Neural progenitor cell (in vitro differentiated cells): Measurements from ENCODE around the gene COP1.

ENCODE experiments used
- CTCF ChIP-seq: fragments of 200-600 bp; sonication (generic); IDR thresholded peaks from 2 replicates; pipeline ENCODE4 v1.5.1; 2017; ENCODE audit warnings: antibody characterized with exemption, mild to moderate bottlenecking
- EZH2 ChIP-seq: fragments of 200-600 bp; sonication (generic); IDR thresholded peaks from 2 replicates; pipeline ENCODE4 v1.6.1; 2017; ENCODE audit warnings: antibody characterized with exemption, mild to moderate bottlenecking, moderate library complexity
- EZH2phosphoT487 ChIP-seq: fragments of 200-600 bp; sonication (generic); IDR thresholded peaks from 2 replicates; pipeline ENCODE4 v1.6.1; 2017; ENCODE audit warnings: antibody characterized with exemption

- TF ChIP-seq EZH2 (no peak), CTCF (no peak), EZH2phosphoT487 (no peak)
These were observed 238.5 kb downstream of the COP1 start for GRCh38 chr1:175968486-175969172.
